Nucleus accumbens (tissue), 56 donors: ENCODE data around the gene PHYKPL.
A peak's percentile ranks its signal among the peaks of the same experiment; 100 is the strongest.
"Not testable (repeated sequence)": the region's sequence is repeated elsewhere in the genome, so short reads cannot be mapped to it uniquely, and the experiment has no call there.

Experiments
- DNase-seq, 56 donors: peaks; one replicate each; lab custom pipeline; 2025; lab: John Stamatoyannopoulos, UW

The PHYKPL gene

GRCh38 chr5:178266581-178266980 is 34.0 kb upstream of the PHYKPL start:
- no peak for DNase-seq

GRCh38 chr5:178265746-178266145 is 33.1 kb upstream of the PHYKPL start:
- no peak for DNase-seq

GRCh38 chr5:178264044-178264443 is 31.4 kb upstream of the PHYKPL start:
- no peak for DNase-seq

- DNase-seq, result no peak
Measured at GRCh38 chr5:178261666-178262600, 29.3 kb upstream of the PHYKPL start.

GRCh38 chr5:178259623-178260536 is 27.3 kb upstream of the PHYKPL start:
- no peak for DNase-seq

- DNase-seq, result no peak
Measured at GRCh38 chr5:178257650-178258049, 25.0 kb upstream of the PHYKPL start.

GRCh38 chr5:178256746-178257145 is 24.1 kb upstream of the PHYKPL start:
- no peak for DNase-seq

- DNase-seq, result not testable (repeated sequence)
Measured at GRCh38 chr5:178253632-178254031, 21.0 kb upstream of the PHYKPL start.

GRCh38 chr5:178252258-178252657 is 19.7 kb upstream of the PHYKPL start:
- DNase-seq, result no peak

GRCh38 chr5:178250263-178250662 is 17.7 kb upstream of the PHYKPL start:
- DNase-seq, result no peak

- peak in 5 of 56 donors; percentile 4 to 33 (median 23) for DNase-seq
Measured at GRCh38 chr5:178249191-178249989, 16.8 kb upstream of the PHYKPL start.

GRCh38 chr5:178248750-178249149 is 16.1 kb upstream of the PHYKPL start:
- DNase-seq, result no peak

GRCh38 chr5:178247481-178248456 is 15.2 kb upstream of the PHYKPL start:
- no peak for DNase-seq

GRCh38 chr5:178246624-178247279 is 14.2 kb upstream of the PHYKPL start:
- no peak for DNase-seq

GRCh38 chr5:178245389-178245788 is 12.8 kb upstream of the PHYKPL start:
- DNase-seq, result no peak

- no peak for DNase-seq
Measured at GRCh38 chr5:178244576-178244975, 12.0 kb upstream of the PHYKPL start.

GRCh38 chr5:178242416-178242815 is 9.8 kb upstream of the PHYKPL start:
- DNase-seq, result no peak

GRCh38 chr5:178241688-178242231 is 9.2 kb upstream of the PHYKPL start:
- DNase-seq, result peak in 2 of 56 donors; percentile 42 to 48
